H1 (cell line): ENCODE results near the gene TCFL5. TPM values are rescaled to one million over a fixed set of nuclear protein-coding genes. Genes with fewer than 3 reads are reported as not detected.

ENCODE experiments used
- CTCF ChIA-PET: fragments of 300-600 bp; sonication (Branson Sonifier 250); formaldehyde crosslinking; loops from one replicate; lab custom pipeline; 2021; ENCODE audit not compliant: partially characterized antibody; lab: Charles Lee
- POLR2A ChIA-PET: fragments of 300-600 bp; sonication (Branson Sonifier 250); formaldehyde crosslinking; loops from one replicate; lab custom pipeline; 2021; ENCODE audit warnings: inconsistent platforms; ENCODE audit not compliant: partially characterized antibody; lab: Charles Lee
- DNase-seq, 2 experiments: peaks; one replicate each; pipeline versions ENCODE4 v3.0.0 to v3.0.0-alpha.2; 2010 to 2022; ENCODE audit warnings: low spot score in 2 of 2, low read depth in 1 of 2, mixed read lengths in 1 of 2
- FAIRE-seq: peaks from 2 replicates; lab custom pipeline; 2011; peaks lifted over from hg19 to GRCh38; lab: Jason Lieb, UNC
- H2AFZ ChIP-seq: 2 replicates; pipeline ENCODE4 v1.8.1; 2012; ENCODE audit warnings: low read length, inconsistent platforms
- H2AK5ac ChIP-seq: 2 replicates; pipeline ENCODE4 v1.6.1; 2013; ENCODE audit warnings: low read depth, low read length
- H2BK120ac ChIP-seq: replicated peaks from 2 replicates; pipeline ENCODE3; 2013; ENCODE audit warnings: low read depth, low read length, inconsistent platforms
- H2BK12ac ChIP-seq: 2 replicates; pipeline ENCODE4 v1.6.1; 2013; ENCODE audit warnings: low read depth, low read length
- H2BK15ac ChIP-seq: 2 replicates; pipeline ENCODE4 v1.6.1; 2013; ENCODE audit warnings: low read length
- H2BK20ac ChIP-seq: 2 replicates; pipeline ENCODE4 v1.6.1; 2013; ENCODE audit warnings: low read length
- H2BK5ac ChIP-seq: 2 replicates; pipeline ENCODE4 v1.6.1; 2013; ENCODE audit warnings: low read depth, low read length
- H3K14ac ChIP-seq: 2 replicates; pipeline ENCODE4 v1.6.1; 2013; ENCODE audit warnings: inconsistent platforms; ENCODE audit not compliant: insufficient read length
- H3K18ac ChIP-seq: 2 replicates; pipeline ENCODE4 v1.6.1; 2013; ENCODE audit warnings: low read length; ENCODE audit errors: extremely low read depth
- H3K23ac ChIP-seq: 2 replicates; pipeline ENCODE4 v1.6.1; 2013; ENCODE audit warnings: inconsistent platforms; ENCODE audit not compliant: insufficient read length
- H3K23me2 ChIP-seq: 2 replicates; pipeline ENCODE4 v1.6.1; 2013; ENCODE audit warnings: low read depth, low read length
- H3K27ac ChIP-seq: 2 replicates; pipeline ENCODE4 v1.6.1; 2011; ENCODE audit warnings: low read depth, low read length, inconsistent platforms
- H3K27me3 ChIP-seq, 4 experiments: replicated peaks in 1 of 4; 1 replicate in 1 of 4; 2 replicates in 3 of 4; pipeline versions ENCODE4 v1.6.1 to v1.8.1; 2011 to 2013; ENCODE audit warnings: low read length in 3 of 4, mild to moderate bottlenecking in 3 of 4, inconsistent platforms in 2 of 4, mixed read lengths in 2 of 4, moderate library complexity in 1 of 4; ENCODE audit not compliant: control insufficient read depth in 3 of 4, insufficient read depth in 3 of 4; ENCODE audit errors: extremely low read depth in 1 of 4
- H3K36me3 ChIP-seq, 4 experiments: 2 replicates each; pipeline versions ENCODE4 v1.6.1 to v1.8.1; 2011 to 2013; ENCODE audit warnings: mild to moderate bottlenecking in 4 of 4, low read length in 3 of 4, moderate library complexity in 2 of 4, control low read depth in 1 of 4, inconsistent platforms in 1 of 4; ENCODE audit not compliant: insufficient read depth in 4 of 4, control insufficient read depth in 2 of 4
- H3K4ac ChIP-seq: replicated peaks from 2 replicates; pipeline ENCODE3; 2013; ENCODE audit warnings: low read length, low read depth, mixed read lengths, inconsistent platforms; ENCODE audit not compliant: insufficient read length
- H3K4me1 ChIP-seq, 4 experiments: replicated peaks in 1 of 4; 1 replicate in 1 of 4; 2 replicates in 3 of 4; pipeline versions ENCODE4 v1.6.1 to v1.8.1; 2011 to 2013; ENCODE audit warnings: low read length in 3 of 4, inconsistent platforms in 2 of 4, mixed read lengths in 1 of 4; ENCODE audit not compliant: insufficient read depth in 4 of 4, control insufficient read depth in 3 of 4
- H3K4me2 ChIP-seq, 2 experiments: 2 replicates each; pipeline versions ENCODE4 v1.6.1 to v1.8.1; 2011 to 2013; ENCODE audit warnings: low read depth in 2 of 2, low read length in 2 of 2, control low read depth in 1 of 2, inconsistent platforms in 1 of 2, mild to moderate bottlenecking in 1 of 2; ENCODE audit not compliant: insufficient read depth in 1 of 2
- H3K4me3 ChIP-seq, 4 experiments: fragments of 200-600, 300-600 bp in 1 of 4; sonication (generic), shearing (Covaris generic), sonication (Bioruptor Twin) in 1 of 4; 2 replicates each; pipeline versions ENCODE4 v1.5.1 to v1.8.1; 2011 to 2016; ENCODE audit warnings: low read length in 4 of 4, low read depth in 3 of 4, control low read depth in 2 of 4, inconsistent platforms in 2 of 4, mild to moderate bottlenecking in 2 of 4, mixed read lengths in 1 of 4, moderate library complexity in 1 of 4; ENCODE audit not compliant: insufficient read depth in 2 of 4; ENCODE audit errors: extremely low read depth in 1 of 4
- H3K56ac ChIP-seq: replicated peaks from 2 replicates; pipeline ENCODE3; 2013; ENCODE audit warnings: low read depth, mild to moderate bottlenecking, mixed read lengths, low read length, inconsistent platforms; ENCODE audit not compliant: insufficient read length
- H3K79me1 ChIP-seq: 2 replicates; pipeline ENCODE4 v1.6.1; 2013; ENCODE audit warnings: low read depth, low read length, control low read depth
- H3K79me2 ChIP-seq, 2 experiments: 2 replicates each; pipeline versions ENCODE4 v1.6.1 to v1.8.1; 2012 to 2013; ENCODE audit warnings: low read length in 2 of 2, mild to moderate bottlenecking in 2 of 2, inconsistent platforms in 1 of 2; ENCODE audit not compliant: insufficient read depth in 2 of 2, control insufficient read depth in 1 of 2
- H3K9ac ChIP-seq, 4 experiments: replicated peaks in 1 of 4; 1 replicate in 1 of 4; 2 replicates in 3 of 4; pipeline versions ENCODE4 v1.6.1 to v1.8.1; 2011 to 2013; ENCODE audit warnings: low read depth in 3 of 4, low read length in 3 of 4, control low read depth in 2 of 4, mild to moderate bottlenecking in 2 of 4, moderate library complexity in 2 of 4, inconsistent platforms in 1 of 4; ENCODE audit errors: extremely low read depth in 1 of 4
- H3K9me3 ChIP-seq, 2 experiments: 2 replicates each; pipeline versions ENCODE4 v1.6.1 to v1.8.1; 2012 to 2013; ENCODE audit warnings: mild to moderate bottlenecking in 2 of 2, moderate library complexity in 2 of 2, control low read depth in 1 of 2, inconsistent platforms in 1 of 2, low read depth in 1 of 2, low read length in 1 of 2, mixed read lengths in 1 of 2; ENCODE audit not compliant: insufficient read depth in 2 of 2
- H4K20me1 ChIP-seq, 2 experiments: replicated peaks in 1 of 2; 2 replicates each; pipeline versions ENCODE3 to v1.8.1; 2011 to 2013; ENCODE audit warnings: inconsistent platforms in 2 of 2, low read length in 2 of 2, mild to moderate bottlenecking in 1 of 2; ENCODE audit not compliant: insufficient read depth in 2 of 2, control insufficient read depth in 1 of 2
- H4K5ac ChIP-seq: 2 replicates; pipeline ENCODE4 v1.6.1; 2013; ENCODE audit warnings: low read length, low read depth, mixed read lengths, inconsistent platforms; ENCODE audit not compliant: insufficient read length
- H4K8ac ChIP-seq: 2 replicates; pipeline ENCODE4 v1.8.0; 2013; ENCODE audit warnings: mild to moderate bottlenecking, moderate library complexity, low read length, inconsistent platforms; ENCODE audit not compliant: insufficient read depth; ENCODE audit errors: extremely low read depth
- H4K91ac ChIP-seq: replicated peaks from 2 replicates; pipeline ENCODE3; 2013; ENCODE audit warnings: low read length, mixed read lengths, inconsistent platforms; ENCODE audit not compliant: insufficient read length
- NANOG ChIP-seq: IDR thresholded peaks from 2 replicates; pipeline ENCODE4 v1.6.1; 2011; ENCODE audit warnings: low read length, low read depth, mild to moderate bottlenecking, inconsistent platforms; ENCODE audit not compliant: insufficient read depth, poor library complexity, severe bottlenecking
- TEAD4 ChIP-seq: IDR thresholded peaks from 2 replicates; pipeline ENCODE4 v1.6.1; 2012; ENCODE audit warnings: low read depth, low read length, inconsistent platforms, mixed read lengths
- WGBS, 2 experiments: shearing (Covaris generic) in 1 of 2; methylation state at CpG; one replicate each; pipeline versions ENCODE4 v1.1.6 to v1.1.7; 2013 to 2015; ENCODE audit warnings: low lambda C conversion rate in 2 of 2, mixed read lengths in 2 of 2, inconsistent platforms in 1 of 2, low coverage in 1 of 2, missing lambda C conversion rate in 1 of 2; ENCODE audit not compliant: insufficient replicate concordance in 2 of 2, insufficient coverage in 1 of 2, insufficient read length in 1 of 2; ENCODE audit errors: extremely low coverage in 1 of 2, missing lambda C conversion rate in 1 of 2; 5-methylcytosine and 5-hydroxymethylcytosine counted together
- polyA plus RNA-seq, 7 experiments: library from polyadenylated mRNA; depleted of rRNA in 3 of 7; stranded (reverse) in 5 of 7; unstranded in 2 of 7; fragments of >200 nt in 5 of 7; fragments of 200-250 nt in 2 of 7; gene quantifications; 1 replicate in 5 of 7; 2 replicates in 1 of 7; 4 replicates in 1 of 7; pipeline versions ENCODE4 v1.2.1 to v1.2.3, GENCODE V29; 2011 to 2013; ENCODE audit warnings: missing spikeins in 2 of 7, mixed read lengths in 2 of 7
- total RNA-seq: library from RNA; stranded (reverse); fragmentation: NEBNext Ultra II Directional; extraction: Animal tissue kit (Norgen Biotek cat#: 25700); gene quantifications from 2 replicates; pipeline ENCODE4 v1.2.1, GENCODE V29; 2021
- TF ChIP-seq, protein P1 (sequence below): IDR thresholded peaks from 2 replicates; pipeline ENCODE4 v1.6.1; 2012; ENCODE audit warnings: inconsistent platforms

Gene TCFL5
- total and polyA plus RNA-seq, 2 of the 8 experiments (the other 6 are each of a cell fraction or from before 2014, with no cell fraction given) = 6.2 to 15.0 TPM

DNA sequence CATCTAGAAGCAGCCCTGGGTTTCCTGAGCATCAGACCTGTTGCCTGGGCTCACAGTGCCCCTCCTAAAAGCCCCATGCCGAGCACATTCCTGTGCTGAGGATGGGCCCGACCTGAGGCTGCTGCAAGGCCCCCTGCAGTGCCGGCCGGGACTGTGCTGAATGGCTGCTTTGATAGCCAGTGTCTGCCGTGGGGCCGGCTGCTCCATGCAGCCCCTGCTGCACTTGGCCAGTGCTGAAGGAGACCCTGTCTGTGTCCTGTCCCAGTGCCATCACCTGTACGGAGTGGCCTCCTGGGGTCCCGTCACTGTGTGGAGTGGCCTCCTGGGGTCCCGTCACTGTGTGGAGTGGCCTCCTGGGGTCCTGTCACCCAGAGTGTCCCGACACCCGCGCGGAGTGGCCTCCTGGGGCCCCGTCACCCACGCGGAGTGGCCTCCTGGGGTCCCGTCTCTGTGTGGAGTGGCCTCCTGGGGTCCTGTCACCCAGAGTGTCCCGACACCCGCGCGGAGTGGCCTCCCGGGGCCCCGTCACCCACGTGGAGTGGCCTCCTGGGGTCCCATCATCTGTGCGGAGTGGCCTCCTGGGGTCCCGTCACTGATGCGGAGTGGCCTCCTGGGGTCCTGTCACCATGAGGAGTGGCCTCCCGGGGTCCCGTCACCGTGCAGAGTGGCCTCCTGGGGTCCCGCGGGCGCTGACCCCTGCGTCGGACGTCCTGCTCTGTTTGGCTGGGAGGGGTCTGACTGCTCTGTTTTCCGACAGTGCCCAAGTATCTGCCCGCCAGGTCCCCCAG, 37.7 kb downstream of the TCFL5 start:
- H4K5ac ChIP-seq = no peak overlapping the region
- no peak overlapping the region for H2AFZ ChIP-seq
- no peak overlapping the region for H3K56ac ChIP-seq
- peaks cover 5 to 8% of the 10 kb centered on the region in 2 experiments for H4K20me1 ChIP-seq
- peak overlapping the region; percentile 91 for H3K4ac ChIP-seq
- H3K18ac ChIP-seq = no peak overlapping the region
- ChIA-PET POLR2A (interaction anchor here (0.8 to 2.3 kb wide), 6 partner anchors 8 to 83 kb away, joined by 3 to 20 read pairs (median 9); partner anchors contain the start of gene COL9A3), CTCF (interaction anchor here (0.9 to 3.2 kb wide), 13 partner anchors 8 to 228 kb away, joined by 3 to 27 read pairs (median 5); partner anchors contain the start of gene MRGBP)
- no peak overlapping the region for H3K4me3 ChIP-seq
- H3K36me3 ChIP-seq = peaks cover 0 to 5% (median 2%) of the 10 kb centered on the region in 4 experiments; a peak in 4 of 8 replicates
- no peak overlapping the region for H2BK12ac ChIP-seq
- no peaks in the 10 kb centered on the region for H3K23me2 ChIP-seq
- no peak overlapping the region for H2BK20ac ChIP-seq
- DNase-seq (peak; percentile 36 to 71), FAIRE-seq (no peak)
- H4K91ac ChIP-seq = no peak overlapping the region
- no peak overlapping the region for H3K27ac ChIP-seq
- H3K79me1 ChIP-seq = no peaks in the 10 kb centered on the region
- H3K79me2 ChIP-seq = no peaks in the 10 kb centered on the region
- WGBS, 2 experiments = 76% methylated on average over 33 of the region's 38 CpGs; no CpG with 5 or more reads in 1 of the 2 experiments
- no peak overlapping the region for H4K8ac ChIP-seq
- H2AK5ac ChIP-seq = peak overlapping the region; percentile 16; the same call in 1 of the 2 replicates
- no peak overlapping the region for H3K23ac ChIP-seq
- peak overlapping the region; percentile 52; the same call in 1 of the 2 replicates for H2BK5ac ChIP-seq
- H3K4me2 ChIP-seq = no peak overlapping the region
- H3K27me3 ChIP-seq = no peaks in the 10 kb centered on the region
- H3K9me3 ChIP-seq = no peaks in the 10 kb centered on the region
- H3K4me1 ChIP-seq = peaks cover 0 to 19% (median 10%) of the 10 kb centered on the region in 4 experiments; a peak in 5 of 7 replicates
- H2BK120ac ChIP-seq = no peak overlapping the region
- no peak overlapping the region for H2BK15ac ChIP-seq
- no peak overlapping the region for H3K14ac ChIP-seq
- no peak overlapping the region for H3K9ac ChIP-seq
- TF ChIP-seq TEAD4 (peak; percentile 83), NANOG (no peak)
- TF ChIP-seq, protein P1, sequence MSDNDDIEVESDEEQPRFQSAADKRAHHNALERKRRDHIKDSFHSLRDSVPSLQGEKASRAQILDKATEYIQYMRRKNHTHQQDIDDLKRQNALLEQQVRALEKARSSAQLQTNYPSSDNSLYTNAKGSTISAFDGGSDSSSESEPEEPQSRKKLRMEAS = 0 out of 2 replicates have a peak, but pooled peaks have one; percentile 29
